GM18870 (cell line): Measurements from ENCODE around the gene UBN1.

Experiments used
- ATAC-seq: cut with Tn5 transposase; IDR thresholded peaks from one replicate; pipeline ENCODE4 v1.9.1; 2021; ENCODE audit warnings: moderate library complexity; ENCODE audit not compliant: unreplicated experiment

The UBN1 gene

GRCh38 chr16:4814046-4814445, 33.2 kb upstream of the UBN1 start:
- no peak for ATAC-seq

- ATAC-seq, result no peak
Observed at GRCh38 chr16:4814542-4815173, 32.6 kb upstream of the UBN1 start.

GRCh38 chr16:4820652-4821051, 26.6 kb upstream of the UBN1 start:
- no peak for ATAC-seq

GRCh38 chr16:4825196-4825595, 22.1 kb upstream of the UBN1 start:
- no peak for ATAC-seq

- no peak for ATAC-seq
Observed at GRCh38 chr16:4826526-4826925, 20.8 kb upstream of the UBN1 start.

- no peak for ATAC-seq
Observed at GRCh38 chr16:4826980-4827379, 20.3 kb upstream of the UBN1 start.

- ATAC-seq, result no peak
Observed at GRCh38 chr16:4828567-4829321, 18.5 kb upstream of the UBN1 start.

- no peak for ATAC-seq
Observed at GRCh38 chr16:4830408-4830807, 16.9 kb upstream of the UBN1 start.

GRCh38 chr16:4831616-4832015, 15.7 kb upstream of the UBN1 start:
- ATAC-seq, result no peak

GRCh38 chr16:4832698-4833343, 14.5 kb upstream of the UBN1 start:
- ATAC-seq, result no peak

GRCh38 chr16:4833584-4833983, 13.7 kb upstream of the UBN1 start:
- no peak for ATAC-seq

- no peak for ATAC-seq
Observed at GRCh38 chr16:4836727-4837126, 10.6 kb upstream of the UBN1 start.

GRCh38 chr16:4837733-4838501, 9.4 kb upstream of the UBN1 start:
- no peak for ATAC-seq

GRCh38 chr16:4839942-4840341, 7.3 kb upstream of the UBN1 start:
- ATAC-seq, result no peak

- ATAC-seq, result no peak
Observed at GRCh38 chr16:4840984-4841383, 6.3 kb upstream of the UBN1 start.

GRCh38 chr16:4846503-4846900, 779 bp upstream of the UBN1 start:
- ATAC-seq, result peak; percentile 19

GRCh38 chr16:4847774-4848587, 700 bp downstream of the UBN1 start:
- ATAC-seq, result peak; percentile 12

- no peak for ATAC-seq
Observed at GRCh38 chr16:4850211-4850610, 2.9 kb downstream of the UBN1 start.

GRCh38 chr16:4852221-4852872, 5.1 kb downstream of the UBN1 start:
- no peak for ATAC-seq

- ATAC-seq, result no peak
Observed at GRCh38 chr16:4855371-4855770, 8.1 kb downstream of the UBN1 start.
